ENCODE measurements around the gene HSD17B8.

DNA sequence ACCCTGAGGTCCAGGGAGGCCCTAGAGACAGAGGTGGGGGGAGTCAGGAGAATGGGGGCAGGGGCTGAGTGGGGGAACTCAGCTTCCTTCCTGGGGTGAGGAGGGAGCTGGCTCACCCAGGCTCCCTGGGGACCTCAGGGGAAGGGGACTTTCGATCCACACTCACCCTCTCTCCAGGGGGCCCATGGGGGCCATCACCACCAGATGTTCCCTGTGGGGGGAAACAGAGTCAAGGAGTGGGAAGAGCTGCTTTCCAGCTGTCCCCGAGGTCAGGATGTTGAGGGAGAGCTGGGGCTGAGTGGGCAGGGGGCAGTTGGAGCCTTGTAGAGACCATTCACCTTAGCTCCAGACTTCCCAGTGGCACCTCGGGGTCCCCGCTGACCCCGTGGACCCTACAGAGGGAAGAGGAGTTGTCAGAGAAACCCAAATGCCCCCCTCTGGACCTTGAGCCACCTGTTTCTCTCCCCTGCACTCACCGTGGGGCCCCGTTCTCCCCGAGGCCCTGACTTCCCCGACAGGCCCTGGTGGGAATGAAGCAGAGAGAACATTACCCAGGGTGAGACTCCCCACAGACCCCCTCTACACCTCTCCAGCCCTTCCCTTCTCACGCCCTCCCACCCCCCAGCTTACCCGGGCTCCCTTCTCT lies 30.8 kb upstream of the HSD17B8 start:
- no peak for TF ChIP-seq CTCF (IDR thresholded peaks at IDR 0.05; ENCODE audit: low read depth, low read length)
- TF ChIP-seq EZH2phosphoT487 (IDR thresholded peaks at IDR 0.05; ENCODE audit: low read depth) = no peak
